ENCODE data around the gene GIN1.

DNA sequence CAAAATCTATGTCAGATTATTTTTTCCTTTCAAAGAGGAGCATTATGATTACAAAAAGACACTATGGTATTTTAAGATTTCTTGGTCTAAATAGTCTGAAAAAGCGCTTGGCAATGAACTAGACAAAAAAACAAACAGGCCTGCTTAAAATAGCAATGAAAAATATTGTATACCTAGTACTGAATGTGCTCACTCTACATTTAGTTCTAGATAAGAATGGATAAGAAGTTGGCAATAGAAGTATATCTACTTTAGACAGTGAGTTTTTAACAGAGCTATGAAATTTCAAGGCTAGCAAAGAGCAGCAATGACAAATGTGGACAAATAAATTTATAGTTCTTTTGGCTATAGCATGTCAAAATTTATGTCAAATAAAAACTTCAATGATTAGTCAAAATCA is 26.2 kb downstream of the GIN1 start:
- TF ChIP-seq, protein P1, sequence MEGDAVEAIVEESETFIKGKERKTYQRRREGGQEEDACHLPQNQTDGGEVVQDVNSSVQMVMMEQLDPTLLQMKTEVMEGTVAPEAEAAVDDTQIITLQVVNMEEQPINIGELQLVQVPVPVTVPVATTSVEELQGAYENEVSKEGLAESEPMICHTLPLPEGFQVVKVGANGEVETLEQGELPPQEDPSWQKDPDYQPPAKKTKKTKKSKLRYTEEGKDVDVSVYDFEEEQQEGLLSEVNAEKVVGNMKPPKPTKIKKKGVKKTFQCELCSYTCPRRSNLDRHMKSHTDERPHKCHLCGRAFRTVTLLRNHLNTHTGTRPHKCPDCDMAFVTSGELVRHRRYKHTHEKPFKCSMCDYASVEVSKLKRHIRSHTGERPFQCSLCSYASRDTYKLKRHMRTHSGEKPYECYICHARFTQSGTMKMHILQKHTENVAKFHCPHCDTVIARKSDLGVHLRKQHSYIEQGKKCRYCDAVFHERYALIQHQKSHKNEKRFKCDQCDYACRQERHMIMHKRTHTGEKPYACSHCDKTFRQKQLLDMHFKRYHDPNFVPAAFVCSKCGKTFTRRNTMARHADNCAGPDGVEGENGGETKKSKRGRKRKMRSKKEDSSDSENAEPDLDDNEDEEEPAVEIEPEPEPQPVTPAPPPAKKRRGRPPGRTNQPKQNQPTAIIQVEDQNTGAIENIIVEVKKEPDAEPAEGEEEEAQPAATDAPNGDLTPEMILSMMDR (IDR thresholded peaks at IDR 0.05), result no peak
- TF ChIP-seq POLR2A (IDR thresholded peaks at IDR 0.05; ENCODE audit: low read depth) (no peak), POLR2AphosphoS5 (IDR thresholded peaks at IDR 0.05) (no peak), EP300 (IDR thresholded peaks at IDR 0.05) (no peak)
